Measurements from ENCODE around the gene ATP2B2.

GRCh38 chr3:10456981-10457380 is 48.4 kb downstream of the ATP2B2 start:
- TF ChIP-seq ZC3H10 (CRISPR knock-in tag; IDR thresholded peaks at IDR 0.05) = no peak
- no peak for TF ChIP-seq RARB (CRISPR knock-in tag; IDR thresholded peaks at IDR 0.05)
- no peak for TF ChIP-seq ISL1 (CRISPR knock-in tag; IDR thresholded peaks at IDR 0.05)
- TF ChIP-seq TOX (CRISPR knock-in tag; IDR thresholded peaks at IDR 0.05; ENCODE audit: borderline replicate concordance) = no peak
- TF ChIP-seq PATZ1 (CRISPR knock-in tag; IDR thresholded peaks at IDR 0.05; ENCODE audit: borderline replicate concordance) = no peak
- TF ChIP-seq ZFP30 (CRISPR knock-in tag; IDR thresholded peaks at IDR 0.05) = no peak
- TF ChIP-seq CREB5 (CRISPR knock-in tag; IDR thresholded peaks at IDR 0.05; ENCODE audit: low read depth) = no peak
- no peak for TF ChIP-seq ZNF70 (CRISPR knock-in tag; IDR thresholded peaks at IDR 0.05)
- no peak for TF ChIP-seq TSHZ2 (CRISPR knock-in tag; IDR thresholded peaks at IDR 0.05)
- no peak for TF ChIP-seq CSDC2 (CRISPR knock-in tag; IDR thresholded peaks at IDR 0.05)
- no peak for TF ChIP-seq ESRRG (CRISPR knock-in tag; IDR thresholded peaks at IDR 0.05)
- TF ChIP-seq ARNTL (CRISPR knock-in tag; IDR thresholded peaks at IDR 0.05; ENCODE audit: borderline replicate concordance, low read depth) = no peak

Data from SK-N-SH treated with all-trans-retinoic acid at 6 μM for 48 hours (cell line).